Measurements from ENCODE around the gene PMCH. TPM values are rescaled to one million over a fixed set of nuclear protein-coding genes. Genes with fewer than 3 reads are reported as not detected.
A peak's percentile ranks its signal among the peaks of the same experiment; 100 is the strongest.
"Not testable (repeated sequence)": the region's sequence is repeated elsewhere in the genome, so short reads cannot be mapped to it uniquely, and the experiment has no call there.

The PMCH gene
- under 1 TPM in 5 of 12 donors, not detected in 7; 0.41 to 0.70 (median 0.52) TPM for polyA plus RNA-seq (ENCODE audit: insufficient read length in 12 of 12)
- long read RNA-seq, donor 1, result 0 reads
- long read RNA-seq, donor 2, result 0 reads
- long read RNA-seq, donor 3, result 0 reads
- long read RNA-seq, donor 4, result 0 reads
- long read RNA-seq, donor 5, result 0 reads
- long read RNA-seq, donor 6, result 0 reads
- long read RNA-seq, donor 7, result 0 reads
- long read RNA-seq, donor 8, result 0 reads
- long read RNA-seq, donor 9, result 0 reads
- long read RNA-seq, donor 10, result 0 reads
- long read RNA-seq, donor 11, result 0 reads

GRCh38 chr12:102197789-102198188 is at the start of gene PMCH:
TSS of gene PMCH (minus strand) at chr12:102197833. CDS start at chr12:102197770, 63 bp downstream.
- DNase-seq, result no peak

GRCh38 chr12:102240859-102241258 is 43.2 kb upstream of the PMCH start:
- not testable (repeated sequence) for DNase-seq

- no peak for DNase-seq
Observed at GRCh38 chr12:102234599-102234998, 37.0 kb upstream of the PMCH start.

GRCh38 chr12:102232446-102232845 is 34.8 kb upstream of the PMCH start:
- peak; percentile 80 for DNase-seq

- no peak for DNase-seq
Observed at GRCh38 chr12:102232036-102232435, 34.4 kb upstream of the PMCH start.

GRCh38 chr12:102227954-102228353 is 30.3 kb upstream of the PMCH start:
- no peak for DNase-seq

GRCh38 chr12:102220736-102221135 is 23.1 kb upstream of the PMCH start:
- no peak for DNase-seq

- DNase-seq, result no peak
Observed at GRCh38 chr12:102215992-102216691, 18.5 kb upstream of the PMCH start.

GRCh38 chr12:102204025-102204424 is 6.4 kb upstream of the PMCH start:
- no peak for DNase-seq

- no peak for DNase-seq
Observed at GRCh38 chr12:102202556-102202955, 4.9 kb upstream of the PMCH start.

GRCh38 chr12:102201436-102202061 is 3.9 kb upstream of the PMCH start:
- DNase-seq, result no peak

GRCh38 chr12:102195826-102196225 is 1.8 kb downstream of the PMCH start:
- no peak for DNase-seq

GRCh38 chr12:102182635-102183034 is 15.0 kb downstream of the PMCH start:
- DNase-seq, result no peak

- no peak for DNase-seq
Observed at GRCh38 chr12:102174761-102175160, 22.9 kb downstream of the PMCH start.

- no peak for DNase-seq
Observed at GRCh38 chr12:102174117-102174516, 23.5 kb downstream of the PMCH start.

- peak; percentile 41 for DNase-seq
Observed at GRCh38 chr12:102172436-102172835, 25.2 kb downstream of the PMCH start.

- no peak for DNase-seq
Observed at GRCh38 chr12:102171951-102172350, 25.7 kb downstream of the PMCH start.

GRCh38 chr12:102169922-102170621 is 27.6 kb downstream of the PMCH start:
- peak; percentile 39 for DNase-seq

- no peak for DNase-seq
Observed at GRCh38 chr12:102167821-102168604, 29.6 kb downstream of the PMCH start.

- DNase-seq, result no peak
Observed at GRCh38 chr12:102163383-102163782, 34.2 kb downstream of the PMCH start.

GRCh38 chr12:102155206-102155605 is 42.4 kb downstream of the PMCH start:
- DNase-seq, result not testable (repeated sequence)

All from muscle of arm (tissue), 14 donors.